ENCODE measurements around the gene ELMO1.

Gene ELMO1

DNA sequence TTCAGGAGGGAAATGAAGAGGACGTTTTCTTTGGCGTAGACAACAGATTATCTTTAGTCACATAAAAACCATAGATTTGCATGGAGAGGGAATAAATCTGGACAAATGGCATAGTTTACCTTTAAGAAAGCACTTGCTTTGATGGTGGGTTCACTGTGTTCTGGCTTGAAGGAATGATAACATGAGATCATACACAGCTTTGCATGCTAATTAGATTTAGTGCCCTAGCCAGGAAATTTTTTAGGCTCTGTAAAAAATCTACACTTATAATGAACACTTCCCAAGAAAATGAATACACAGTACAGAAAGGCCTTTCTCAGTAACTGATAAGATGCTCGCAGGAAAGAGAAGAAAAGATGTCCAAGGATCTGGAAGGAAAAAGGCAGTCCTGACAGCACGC is 506.1 kb downstream of the ELMO1 start:
- Histone ChIP-seq H3K36me3 (ENCODE audit: control insufficient read depth, insufficient read depth, low read length) (no peaks in the 10 kb centered on the region), H3K9ac (no peak overlapping the region), H3K4me1 (no peaks in the 10 kb centered on the region), H2AFZ (no peak overlapping the region), H3K4me3 (ENCODE audit: low read depth, low read length) (no peak overlapping the region), H3K4me2 (ENCODE audit: low read length) (no peak overlapping the region), H3K27me3 (ENCODE audit: control insufficient read depth, insufficient read depth, low read length) (no peaks in the 10 kb centered on the region), H3K9me3 (ENCODE audit: control insufficient read depth, low read length) (no peaks in the 10 kb centered on the region), H3K27ac (no peak overlapping the region), H3K79me2 (no peaks in the 10 kb centered on the region)
- TF ChIP-seq, protein P1, sequence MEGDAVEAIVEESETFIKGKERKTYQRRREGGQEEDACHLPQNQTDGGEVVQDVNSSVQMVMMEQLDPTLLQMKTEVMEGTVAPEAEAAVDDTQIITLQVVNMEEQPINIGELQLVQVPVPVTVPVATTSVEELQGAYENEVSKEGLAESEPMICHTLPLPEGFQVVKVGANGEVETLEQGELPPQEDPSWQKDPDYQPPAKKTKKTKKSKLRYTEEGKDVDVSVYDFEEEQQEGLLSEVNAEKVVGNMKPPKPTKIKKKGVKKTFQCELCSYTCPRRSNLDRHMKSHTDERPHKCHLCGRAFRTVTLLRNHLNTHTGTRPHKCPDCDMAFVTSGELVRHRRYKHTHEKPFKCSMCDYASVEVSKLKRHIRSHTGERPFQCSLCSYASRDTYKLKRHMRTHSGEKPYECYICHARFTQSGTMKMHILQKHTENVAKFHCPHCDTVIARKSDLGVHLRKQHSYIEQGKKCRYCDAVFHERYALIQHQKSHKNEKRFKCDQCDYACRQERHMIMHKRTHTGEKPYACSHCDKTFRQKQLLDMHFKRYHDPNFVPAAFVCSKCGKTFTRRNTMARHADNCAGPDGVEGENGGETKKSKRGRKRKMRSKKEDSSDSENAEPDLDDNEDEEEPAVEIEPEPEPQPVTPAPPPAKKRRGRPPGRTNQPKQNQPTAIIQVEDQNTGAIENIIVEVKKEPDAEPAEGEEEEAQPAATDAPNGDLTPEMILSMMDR (IDR thresholded peaks at IDR 0.05) = no peak

DNA sequence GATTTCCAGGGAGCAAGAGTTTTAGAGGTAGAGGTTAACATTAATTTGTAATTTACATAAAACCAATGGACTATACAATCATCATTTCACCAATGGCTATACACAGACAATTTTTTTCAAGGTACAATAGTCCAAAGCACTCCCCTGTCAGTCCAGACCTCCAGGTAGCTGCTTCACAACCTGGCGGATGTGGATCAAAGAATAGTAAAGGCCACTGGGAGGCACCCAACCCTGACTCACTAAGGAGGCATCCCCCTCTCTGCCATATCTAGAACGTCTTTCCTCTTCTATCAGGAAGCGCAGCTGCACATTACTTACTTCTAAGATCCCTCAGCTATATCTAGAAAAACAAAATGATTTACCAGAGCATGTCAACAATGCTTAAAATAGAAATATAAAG is 506.6 kb downstream of the ELMO1 start:
- no peak overlapping the region for H3K27ac ChIP-seq
- no peaks in the 10 kb centered on the region for H3K4me1 ChIP-seq
- no peaks in the 10 kb centered on the region for H3K36me3 ChIP-seq (ENCODE audit: control insufficient read depth, insufficient read depth, low read length)
- no peak overlapping the region for H3K4me3 ChIP-seq (ENCODE audit: low read depth, low read length)
- TF ChIP-seq, protein P1 (IDR thresholded peaks at IDR 0.05) = no peak
- H3K79me2 ChIP-seq = no peaks in the 10 kb centered on the region
- H3K9me3 ChIP-seq (ENCODE audit: control insufficient read depth, low read length) = no peaks in the 10 kb centered on the region
- no peak overlapping the region for H3K9ac ChIP-seq
- no peak overlapping the region for H2AFZ ChIP-seq
- H3K27me3 ChIP-seq (ENCODE audit: control insufficient read depth, insufficient read depth, low read length) = no peaks in the 10 kb centered on the region
- H3K4me2 ChIP-seq (ENCODE audit: low read length) = no peak overlapping the region

DNA sequence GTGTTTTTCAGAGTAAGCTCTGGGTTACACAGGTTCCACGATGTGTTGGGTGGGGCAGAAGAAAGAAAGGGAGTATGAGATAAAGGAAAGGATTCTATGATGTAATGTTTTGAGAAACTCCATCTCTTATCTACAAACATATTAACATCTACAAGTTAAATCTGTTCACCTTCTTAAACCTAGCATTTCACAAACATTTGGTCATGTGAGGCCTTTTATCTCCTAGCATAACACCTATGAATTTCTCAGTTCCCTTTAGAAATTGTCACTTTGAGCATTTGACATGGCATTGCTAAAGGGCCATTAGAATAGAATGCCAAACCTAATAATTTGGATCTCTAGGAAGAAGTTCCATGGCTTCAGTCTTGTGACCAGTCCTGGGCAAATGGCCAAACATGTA is 507.3 kb downstream of the ELMO1 start:
- Histone ChIP-seq H3K36me3 (ENCODE audit: control insufficient read depth, insufficient read depth, low read length) (no peaks in the 10 kb centered on the region), H2AFZ (no peak overlapping the region), H3K4me3 (ENCODE audit: low read depth, low read length) (no peak overlapping the region), H3K4me2 (ENCODE audit: low read length) (no peak overlapping the region), H3K9me3 (ENCODE audit: control insufficient read depth, low read length) (no peaks in the 10 kb centered on the region), H3K9ac (no peak overlapping the region), H3K4me1 (no peaks in the 10 kb centered on the region), H3K27me3 (ENCODE audit: control insufficient read depth, insufficient read depth, low read length) (no peaks in the 10 kb centered on the region), H3K79me2 (no peaks in the 10 kb centered on the region), H3K27ac (no peak overlapping the region)
- TF ChIP-seq, protein P1 (IDR thresholded peaks at IDR 0.05) = no peak

DNA sequence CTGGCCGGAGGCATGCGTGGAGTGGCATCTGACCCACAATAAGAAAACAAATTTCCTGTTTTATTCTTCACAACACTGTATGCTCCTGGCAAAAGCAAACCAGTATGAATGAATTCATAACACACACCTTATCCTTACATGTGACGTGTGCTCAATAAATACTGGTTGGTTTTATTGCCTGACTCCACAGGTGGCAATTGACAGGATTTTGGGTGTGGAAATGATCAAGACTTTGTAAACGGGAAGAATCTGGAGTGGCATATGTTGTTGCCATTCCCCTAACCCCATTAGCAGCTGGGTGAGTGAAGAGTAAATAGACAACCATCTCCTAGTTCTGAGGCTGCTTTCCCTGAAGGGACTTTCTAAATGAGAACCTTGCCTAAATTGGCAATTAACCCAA is 508.8 kb downstream of the ELMO1 start:
- Histone ChIP-seq H3K4me2 (ENCODE audit: low read length) (no peak overlapping the region), H3K9ac (no peak overlapping the region), H3K4me1 (no peaks in the 10 kb centered on the region), H3K4me3 (ENCODE audit: low read depth, low read length) (no peak overlapping the region), H2AFZ (no peak overlapping the region), H3K27ac (no peak overlapping the region), H3K36me3 (ENCODE audit: control insufficient read depth, insufficient read depth, low read length) (no peaks in the 10 kb centered on the region), H3K27me3 (ENCODE audit: control insufficient read depth, insufficient read depth, low read length) (no peaks in the 10 kb centered on the region), H3K9me3 (ENCODE audit: control insufficient read depth, low read length) (no peaks in the 10 kb centered on the region), H3K79me2 (no peaks in the 10 kb centered on the region)
- TF ChIP-seq, protein P1 (IDR thresholded peaks at IDR 0.05) = no peak

DNA sequence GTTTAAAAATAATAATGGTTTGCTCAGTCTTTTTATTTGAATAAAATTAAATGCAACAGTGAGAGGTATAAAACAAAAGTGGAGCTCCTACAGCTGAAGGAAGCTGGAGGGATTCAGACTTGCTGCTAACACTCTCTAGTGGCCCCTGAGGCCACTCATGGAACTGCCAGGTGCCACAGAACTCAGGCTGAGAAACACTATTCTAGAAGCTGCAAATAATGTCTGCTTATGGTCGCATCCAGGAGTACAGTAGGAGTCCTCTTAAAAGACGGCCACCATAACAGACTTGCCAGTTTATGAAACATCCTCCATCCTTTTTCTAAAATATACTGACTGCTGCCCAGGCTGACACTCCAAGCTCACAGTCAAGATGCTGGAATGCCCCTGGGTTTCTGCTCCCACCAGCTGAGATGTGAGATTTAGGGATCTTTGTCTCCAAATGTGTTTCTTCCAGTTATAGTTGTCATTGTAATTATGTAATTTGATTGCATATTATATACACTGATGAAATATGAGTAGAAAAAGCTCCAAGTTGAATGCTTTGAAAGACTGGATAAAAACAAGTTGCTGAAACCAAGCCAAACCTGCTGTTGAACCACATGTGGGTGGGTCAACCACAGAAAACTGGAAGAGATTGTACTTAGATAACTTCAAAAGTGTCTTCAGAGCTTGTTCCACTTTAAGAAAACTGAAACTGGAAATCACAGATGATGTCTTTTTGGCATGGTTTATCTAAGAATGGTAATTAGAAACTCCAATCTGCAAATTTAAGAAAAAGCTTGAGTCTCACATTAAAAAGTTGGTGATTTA is 510.7 kb downstream of the ELMO1 start:
- TF ChIP-seq, protein P1 (IDR thresholded peaks at IDR 0.05) = no peak
- H3K4me1 ChIP-seq = no peaks in the 10 kb centered on the region
- H3K4me2 ChIP-seq (ENCODE audit: low read length) = no peak overlapping the region
- H3K27ac ChIP-seq = no peak overlapping the region
- no peaks in the 10 kb centered on the region for H3K36me3 ChIP-seq (ENCODE audit: control insufficient read depth, insufficient read depth, low read length)
- H3K79me2 ChIP-seq = no peaks in the 10 kb centered on the region
- peaks cover 3% of the 10 kb centered on the region for H3K9me3 ChIP-seq (ENCODE audit: control insufficient read depth, low read length)
- H3K4me3 ChIP-seq (ENCODE audit: low read depth, low read length) = no peak overlapping the region
- no peak overlapping the region for H2AFZ ChIP-seq
- no peak overlapping the region for H3K9ac ChIP-seq
- no peaks in the 10 kb centered on the region for H3K27me3 ChIP-seq (ENCODE audit: control insufficient read depth, insufficient read depth, low read length)
